Activated naive CD4-positive, alpha-beta T cell treated with anti-CD3 and anti-CD28 coated beads, Interleukin-2, amount 50 U/mL, for 24 hours (primary cell): ENCODE results near the gene TNFRSF18.
A peak's percentile ranks its signal among the peaks of the same experiment; 100 is the strongest.

Experiments
- H3K27ac Mint-ChIP-seq: one replicate; pipeline ENCODE4 v1.8.0; 2021; ENCODE audit warnings: mild to moderate bottlenecking, mixed read lengths
- H3K27me3 Mint-ChIP-seq: one replicate; pipeline ENCODE4 v1.8.0; 2021; ENCODE audit warnings: mixed read lengths
- H3K36me3 Mint-ChIP-seq: one replicate; pipeline ENCODE4 v1.8.0; 2021; ENCODE audit warnings: mixed read lengths
- H3K4me1 Mint-ChIP-seq: one replicate; pipeline ENCODE4 v1.8.0; 2021; ENCODE audit warnings: mixed read lengths
- H3K4me3 Mint-ChIP-seq: one replicate; pipeline ENCODE4 v1.8.0; 2021; ENCODE audit warnings: mild to moderate bottlenecking, mixed read lengths
- H3K9me3 Mint-ChIP-seq: one replicate; pipeline ENCODE4 v1.8.0; 2021; ENCODE audit warnings: mixed read lengths

TNFRSF18 gene

GRCh38 chr1:1233567-1233892 is 27.1 kb upstream of the TNFRSF18 start:
- Mint-ChIP-seq H3K4me3 (peak overlapping the region; percentile 91), H3K27ac (peak overlapping the region; percentile 94), H3K27me3 (no peaks in the 10 kb centered on the region), H3K9me3 (no peaks in the 10 kb centered on the region), H3K36me3 (peaks cover 14% of the 10 kb centered on the region), H3K4me1 (peaks cover 30% of the 10 kb centered on the region)

- Mint-ChIP-seq H3K27me3 (no peaks in the 10 kb centered on the region), H3K4me3 (peak overlapping the region; percentile 91), H3K4me1 (peaks cover 30% of the 10 kb centered on the region), H3K9me3 (no peaks in the 10 kb centered on the region), H3K27ac (peak overlapping the region; percentile 94), H3K36me3 (peaks cover 14% of the 10 kb centered on the region)
Measured at GRCh38 chr1:1232796-1233566, 26.6 kb upstream of the TNFRSF18 start.

GRCh38 chr1:1232208-1232795 is 25.9 kb upstream of the TNFRSF18 start, which contains the start of gene B3GALT6:
B3GALT6 (plus strand) TSS chr1:1232237; CDS start chr1:1232279, 42 bp downstream.
- H3K36me3 Mint-ChIP-seq, result peaks cover 14% of the 10 kb centered on the region
- H3K9me3 Mint-ChIP-seq, result no peaks in the 10 kb centered on the region
- peak within 1 kb of the TSS; percentile 91 for H3K27ac Mint-ChIP-seq
- no peaks in the 10 kb centered on the region for H3K27me3 Mint-ChIP-seq
- peaks cover 30% of the 10 kb centered on the region for H3K4me1 Mint-ChIP-seq
- peak within 1 kb of the TSS; percentile 93 for H3K4me3 Mint-ChIP-seq

GRCh38 chr1:1231400-1232207 is 25.2 kb upstream of the TNFRSF18 start, which contains the start of gene SDF4:
SDF4 (minus strand) TSS chr1:1232001; CDS start chr1:1228772, 3,229 bp downstream.
- peak within 1 kb of the TSS; percentile 91 for H3K27ac Mint-ChIP-seq
- H3K9me3 Mint-ChIP-seq, result no peaks in the 10 kb centered on the region
- H3K4me1 Mint-ChIP-seq, result peaks cover 30% of the 10 kb centered on the region
- peaks cover 14% of the 10 kb centered on the region for H3K36me3 Mint-ChIP-seq
- H3K27me3 Mint-ChIP-seq, result no peaks in the 10 kb centered on the region
- peak within 1 kb of the TSS; percentile 93 for H3K4me3 Mint-ChIP-seq

- no peaks in the 10 kb centered on the region for H3K27me3 Mint-ChIP-seq
- H3K4me3 Mint-ChIP-seq, result peak overlapping the region; percentile 93
- peaks cover 16% of the 10 kb centered on the region for H3K36me3 Mint-ChIP-seq
- peaks cover 34% of the 10 kb centered on the region for H3K4me1 Mint-ChIP-seq
- peak overlapping the region; percentile 91 for H3K27ac Mint-ChIP-seq
- H3K9me3 Mint-ChIP-seq, result no peaks in the 10 kb centered on the region
Measured at GRCh38 chr1:1230656-1231399, 24.4 kb upstream of the TNFRSF18 start.

GRCh38 chr1:1229770-1230169 is 23.4 kb upstream of the TNFRSF18 start:
- peaks cover 19% of the 10 kb centered on the region for H3K36me3 Mint-ChIP-seq
- H3K27me3 Mint-ChIP-seq, result no peaks in the 10 kb centered on the region
- peak overlapping the region; percentile 93 for H3K4me3 Mint-ChIP-seq
- H3K27ac Mint-ChIP-seq, result peak overlapping the region; percentile 46
- no peaks in the 10 kb centered on the region for H3K9me3 Mint-ChIP-seq
- H3K4me1 Mint-ChIP-seq, result peaks cover 38% of the 10 kb centered on the region

GRCh38 chr1:1228596-1229321 is 22.4 kb upstream of the TNFRSF18 start:
- no peak overlapping the region for H3K27ac Mint-ChIP-seq
- H3K4me1 Mint-ChIP-seq, result peaks cover 28% of the 10 kb centered on the region
- H3K4me3 Mint-ChIP-seq, result no peak overlapping the region
- H3K9me3 Mint-ChIP-seq, result no peaks in the 10 kb centered on the region
- H3K36me3 Mint-ChIP-seq, result peaks cover 18% of the 10 kb centered on the region
- H3K27me3 Mint-ChIP-seq, result no peaks in the 10 kb centered on the region

- peaks cover 15% of the 10 kb centered on the region for H3K36me3 Mint-ChIP-seq
- peaks cover 24% of the 10 kb centered on the region for H3K4me1 Mint-ChIP-seq
- H3K4me3 Mint-ChIP-seq, result no peak overlapping the region
- H3K9me3 Mint-ChIP-seq, result no peaks in the 10 kb centered on the region
- no peaks in the 10 kb centered on the region for H3K27me3 Mint-ChIP-seq
- no peak overlapping the region for H3K27ac Mint-ChIP-seq
Measured at GRCh38 chr1:1228187-1228586, 21.8 kb upstream of the TNFRSF18 start.

GRCh38 chr1:1227386-1227785 is 21.0 kb upstream of the TNFRSF18 start:
- H3K27me3 Mint-ChIP-seq, result no peaks in the 10 kb centered on the region
- peaks cover 19% of the 10 kb centered on the region for H3K36me3 Mint-ChIP-seq
- H3K4me1 Mint-ChIP-seq, result peaks cover 30% of the 10 kb centered on the region
- no peak overlapping the region for H3K27ac Mint-ChIP-seq
- no peaks in the 10 kb centered on the region for H3K9me3 Mint-ChIP-seq
- H3K4me3 Mint-ChIP-seq, result no peak overlapping the region

GRCh38 chr1:1226566-1227362 is 20.4 kb upstream of the TNFRSF18 start:
- peaks cover 19% of the 10 kb centered on the region for H3K36me3 Mint-ChIP-seq
- H3K4me3 Mint-ChIP-seq, result no peak overlapping the region
- no peaks in the 10 kb centered on the region for H3K27me3 Mint-ChIP-seq

GRCh38 chr1:1225913-1226312 is 19.5 kb upstream of the TNFRSF18 start:
- peaks cover 34% of the 10 kb centered on the region for H3K4me1 Mint-ChIP-seq
- H3K27me3 Mint-ChIP-seq, result no peaks in the 10 kb centered on the region
- no peak overlapping the region for H3K27ac Mint-ChIP-seq
- H3K4me3 Mint-ChIP-seq, result peak overlapping the region; percentile 23
- no peaks in the 10 kb centered on the region for H3K9me3 Mint-ChIP-seq
- H3K36me3 Mint-ChIP-seq, result peaks cover 19% of the 10 kb centered on the region

More at GRCh38 chr1:1226566-1227362, 20.4 kb upstream of the TNFRSF18 start:
- Mint-ChIP-seq H3K4me1 (peaks cover 32% of the 10 kb centered on the region), H3K27ac (no peak overlapping the region), H3K9me3 (no peaks in the 10 kb centered on the region)

- no peaks in the 10 kb centered on the region for H3K27me3 Mint-ChIP-seq
- H3K4me3 Mint-ChIP-seq, result no peak overlapping the region
- H3K9me3 Mint-ChIP-seq, result no peaks in the 10 kb centered on the region
- H3K4me1 Mint-ChIP-seq, result peaks cover 30% of the 10 kb centered on the region
- peaks cover 18% of the 10 kb centered on the region for H3K36me3 Mint-ChIP-seq
- no peak overlapping the region for H3K27ac Mint-ChIP-seq
Measured at GRCh38 chr1:1225238-1225845, 18.9 kb upstream of the TNFRSF18 start.

- H3K4me1 Mint-ChIP-seq, result peaks cover 19% of the 10 kb centered on the region
- H3K9me3 Mint-ChIP-seq, result no peaks in the 10 kb centered on the region
- H3K4me3 Mint-ChIP-seq, result no peak overlapping the region
- H3K36me3 Mint-ChIP-seq, result peaks cover 12% of the 10 kb centered on the region
- no peak overlapping the region for H3K27ac Mint-ChIP-seq
- H3K27me3 Mint-ChIP-seq, result no peaks in the 10 kb centered on the region
Measured at GRCh38 chr1:1223891-1224290, 17.5 kb upstream of the TNFRSF18 start.

GRCh38 chr1:1223321-1223720 is 16.9 kb upstream of the TNFRSF18 start:
- Mint-ChIP-seq H3K4me3 (no peak overlapping the region), H3K9me3 (no peaks in the 10 kb centered on the region), H3K36me3 (peaks cover 13% of the 10 kb centered on the region), H3K4me1 (peaks cover 19% of the 10 kb centered on the region), H3K27ac (no peak overlapping the region), H3K27me3 (no peaks in the 10 kb centered on the region)
